HUES6 (cell line): ENCODE results near the gene IFRD2.
"Not testable (repeated sequence)": the region's sequence is repeated elsewhere in the genome, so short reads cannot be mapped to it uniquely, and the experiment has no call there.

ENCODE experiments used
- H3K27ac ChIP-seq: 2 replicates; pipeline ENCODE4 v1.7.0; 2013; ENCODE audit warnings: low read depth, mild to moderate bottlenecking, low read length, inconsistent platforms
- H3K27me3 ChIP-seq: 2 replicates; pipeline ENCODE4 v1.6.1; 2013; ENCODE audit warnings: low read length; ENCODE audit not compliant: control insufficient read depth, insufficient read depth
- H3K36me3 ChIP-seq: 2 replicates; pipeline ENCODE4 v1.6.1; 2013; ENCODE audit warnings: low read length; ENCODE audit not compliant: control insufficient read depth, insufficient read depth
- H3K4me1 ChIP-seq: 2 replicates; pipeline ENCODE4 v1.6.1; 2013; ENCODE audit warnings: low read length; ENCODE audit not compliant: control insufficient read depth, insufficient read depth
- H3K4me3 ChIP-seq: 2 replicates; pipeline ENCODE4 v1.5.1; 2013; ENCODE audit warnings: low read depth, low read length
- H3K9ac ChIP-seq: one replicate; pipeline ENCODE4 v1.6.1; 2013; ENCODE audit warnings: mild to moderate bottlenecking, low read length
- H3K9me3 ChIP-seq: 2 replicates; pipeline ENCODE4 v1.6.1; 2013; ENCODE audit warnings: low read depth, low read length; ENCODE audit not compliant: control insufficient read depth, insufficient read depth

Gene IFRD2

DNA sequence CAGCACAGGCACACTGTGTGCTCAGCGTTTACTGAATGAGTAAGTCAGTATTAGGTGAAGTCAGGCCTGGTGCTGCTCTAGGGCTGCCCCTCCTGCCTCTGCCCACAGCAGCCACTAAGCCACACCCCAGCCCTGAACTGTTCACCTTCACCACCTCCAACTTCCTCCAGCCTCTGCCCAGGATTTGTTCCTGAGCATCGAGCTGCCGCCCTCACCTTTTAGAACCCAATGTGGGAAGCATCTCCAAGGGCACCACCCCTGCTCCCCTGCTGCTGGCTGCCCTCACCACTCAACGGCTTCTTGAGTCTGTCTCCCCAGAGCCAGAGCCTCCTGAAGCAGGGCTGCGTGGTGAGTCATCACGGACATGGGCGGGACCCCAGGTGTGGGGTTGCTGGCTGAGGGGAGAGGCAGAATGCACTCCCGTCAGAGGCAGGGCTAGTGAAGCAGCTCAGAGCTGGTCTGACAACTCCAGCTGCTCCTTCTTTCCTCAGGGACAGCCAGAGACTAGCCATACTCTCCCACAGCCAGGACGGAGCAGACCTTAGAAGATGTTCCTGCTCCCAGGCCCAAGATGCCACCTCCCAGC is 24.5 kb upstream of the IFRD2 start:
- Histone ChIP-seq H3K4me3 (0 out of 2 replicates have a peak overlapping the region, but pooled peaks have one; percentile 9), H3K36me3 (peaks cover 46% of the 10 kb centered on the region), H3K9me3 (no peaks in the 10 kb centered on the region), H3K4me1 (peaks cover 22% of the 10 kb centered on the region), H3K27me3 (no peaks in the 10 kb centered on the region), H3K27ac (no peak overlapping the region), H3K9ac (no peak overlapping the region)

GRCh38 chr3:50314816-50315215 is 22.6 kb upstream of the IFRD2 start:
- Histone ChIP-seq H3K27ac (no peak overlapping the region), H3K4me3 (no peak overlapping the region), H3K9me3 (peaks cover 2% of the 10 kb centered on the region; the same call in 1 of the 2 replicates), H3K4me1 (peaks cover 13% of the 10 kb centered on the region; the same call in 1 of the 2 replicates), H3K9ac (no peak overlapping the region), H3K27me3 (no peaks in the 10 kb centered on the region), H3K36me3 (peaks cover 42% of the 10 kb centered on the region)

- Histone ChIP-seq H3K9ac (no peak overlapping the region), H3K9me3 (peaks cover 7% of the 10 kb centered on the region), H3K4me1 (peaks cover 9% of the 10 kb centered on the region; the same call in 1 of the 2 replicates), H3K27me3 (no peaks in the 10 kb centered on the region), H3K4me3 (no peak overlapping the region), H3K27ac (no peak overlapping the region), H3K36me3 (peaks cover 37% of the 10 kb centered on the region)
Measured at GRCh38 chr3:50314342-50314741, 22.1 kb upstream of the IFRD2 start.

DNA sequence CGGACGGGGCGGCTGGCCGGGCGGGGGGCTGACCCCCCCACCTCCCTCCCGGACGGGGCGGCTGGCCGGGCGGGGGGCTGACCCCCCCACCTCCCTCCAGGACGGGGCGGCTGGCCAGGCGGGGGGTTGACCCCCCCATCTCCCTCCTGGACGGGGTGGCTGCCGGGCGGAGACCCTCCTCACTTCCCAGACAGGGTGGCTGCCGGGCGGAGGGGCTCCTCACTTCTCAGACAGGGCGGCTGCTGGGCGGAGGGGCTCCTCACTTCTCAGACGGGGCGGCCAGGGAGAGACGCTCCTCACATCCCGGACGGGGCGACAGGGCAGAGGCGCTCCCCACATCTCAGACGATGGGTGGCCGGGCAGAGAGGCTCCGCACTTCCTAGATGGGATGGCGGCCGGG is 19.8 kb upstream of the IFRD2 start:
- not testable (repeated sequence) for H3K4me3 ChIP-seq, H3K27me3 ChIP-seq, H3K9ac ChIP-seq, H3K4me1 ChIP-seq, H3K27ac ChIP-seq
- H3K36me3 ChIP-seq: peaks cover 16% of the 10 kb centered on the region
- H3K9me3 ChIP-seq: peaks cover 19% of the 10 kb centered on the region

- H3K4me1 ChIP-seq: peaks cover 21% of the 10 kb centered on the region
Measured at GRCh38 chr3:50304601-50305000, 12.4 kb upstream of the IFRD2 start.

GRCh38 chr3:50303013-50303815 is 11.0 kb upstream of the IFRD2 start, which contains the start of gene HYAL1:
TSS of gene HYAL1 (minus strand) at chr3:50303574. CDS start at chr3:50302956, 618 bp downstream.
- no peaks in the 10 kb centered on the region for H3K36me3 ChIP-seq
- peak within 1 kb of the TSS; percentile 30 for H3K4me3 ChIP-seq
- H3K27me3 ChIP-seq: no peaks in the 10 kb centered on the region
- H3K9me3 ChIP-seq: peaks cover 19% of the 10 kb centered on the region
- peaks cover 26% of the 10 kb centered on the region for H3K4me1 ChIP-seq
- no peak within 1 kb of the TSS for H3K27ac ChIP-seq
- peak within 1 kb of the TSS; percentile 37 for H3K9ac ChIP-seq

More at GRCh38 chr3:50304601-50305000, 12.4 kb upstream of the IFRD2 start:
- Histone ChIP-seq H3K4me3 (no peak overlapping the region), H3K9ac (no peak overlapping the region), H3K9me3 (peaks cover 29% of the 10 kb centered on the region), H3K27ac (no peak overlapping the region), H3K27me3 (no peaks in the 10 kb centered on the region), H3K36me3 (no peaks in the 10 kb centered on the region)

DNA sequence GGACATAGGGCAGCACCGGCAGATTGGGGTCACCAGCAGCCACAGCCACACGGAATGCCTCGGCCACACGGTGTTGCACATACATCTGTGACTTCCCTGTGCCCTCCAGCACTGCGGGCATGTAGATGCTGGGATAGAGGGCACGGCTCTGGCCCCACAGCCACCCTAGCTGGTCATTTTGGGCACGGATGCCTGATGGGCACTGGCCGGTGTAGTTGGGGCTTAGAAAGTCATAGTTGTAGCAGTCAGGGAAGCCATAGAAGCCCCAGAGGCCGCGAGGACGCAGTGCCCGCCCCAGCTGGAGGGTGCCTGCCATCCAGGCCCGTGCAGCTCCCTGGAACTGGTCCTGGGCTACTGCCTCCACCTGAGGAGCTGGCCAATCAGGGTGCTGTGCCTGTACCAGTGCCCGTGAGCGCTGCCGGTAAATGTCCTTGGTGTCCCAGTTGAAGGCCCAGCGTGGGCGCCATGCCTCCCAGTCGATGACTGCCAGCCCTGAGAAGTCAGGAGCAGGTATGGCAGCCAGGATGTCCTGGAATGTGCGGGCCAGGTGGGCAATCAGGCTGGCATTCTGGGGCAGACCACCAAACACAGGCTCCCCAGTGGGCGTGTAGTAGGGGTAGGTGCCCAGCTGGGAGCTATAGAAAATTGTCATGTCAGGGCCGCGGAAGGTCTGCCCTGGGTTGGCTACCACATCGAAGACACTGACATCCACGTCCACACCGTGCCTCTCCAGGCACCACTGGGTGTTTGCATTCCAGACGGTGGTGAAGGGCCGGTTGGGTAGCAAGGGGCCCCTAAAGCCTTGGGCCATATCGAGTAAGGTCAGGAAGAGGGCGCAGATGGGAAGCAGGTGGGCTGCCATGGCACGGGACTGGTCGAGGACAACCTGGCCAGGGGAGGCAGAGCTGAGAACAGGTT is 10.1 kb upstream of the IFRD2 start:
- H3K9me3 ChIP-seq: peaks cover 15% of the 10 kb centered on the region
- H3K4me1 ChIP-seq: peaks cover 28% of the 10 kb centered on the region
- no peak overlapping the region for H3K27ac ChIP-seq
- no peaks in the 10 kb centered on the region for H3K27me3 ChIP-seq
- peak overlapping the region; percentile 2; the same call in 1 of the 2 replicates for H3K4me3 ChIP-seq
- no peak overlapping the region for H3K9ac ChIP-seq
- H3K36me3 ChIP-seq: peaks cover 1% of the 10 kb centered on the region; the same call in 1 of the 2 replicates

DNA sequence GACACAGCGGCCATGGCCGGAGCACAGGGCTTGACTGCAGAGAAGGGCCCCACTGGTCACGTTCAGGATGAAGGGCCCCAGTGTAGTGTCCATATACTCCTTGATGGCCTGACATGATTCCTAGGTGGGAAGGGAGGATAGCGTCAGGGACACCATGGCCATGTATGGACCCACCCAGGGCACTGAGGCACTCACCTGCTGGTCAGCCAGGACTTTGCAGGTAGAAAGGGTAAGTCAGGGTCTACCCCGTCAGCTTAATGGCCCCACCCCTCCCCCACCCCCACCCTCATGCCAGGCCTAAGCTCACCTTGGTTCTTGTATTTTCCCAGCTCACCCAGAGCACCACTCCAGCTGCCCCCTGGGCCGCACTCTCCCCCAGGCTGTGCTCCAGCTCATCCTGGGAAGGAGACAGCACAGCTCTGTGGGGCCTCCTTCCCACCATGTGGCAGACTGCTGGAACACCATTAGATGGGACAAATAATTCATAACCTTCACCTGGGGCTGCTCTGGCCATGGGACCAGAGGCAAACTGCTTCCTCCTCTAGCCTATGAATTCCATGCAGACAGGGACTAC is 8.5 kb upstream of the IFRD2 start:
- Histone ChIP-seq H3K27me3 (no peaks in the 10 kb centered on the region), H3K9ac (no peak overlapping the region), H3K9me3 (peaks cover 2% of the 10 kb centered on the region; the same call in 1 of the 2 replicates)

GRCh38 chr3:50299929-50300680 is 7.9 kb upstream of the IFRD2 start:
- Histone ChIP-seq H3K27me3 (no peaks in the 10 kb centered on the region), H3K36me3 (peaks cover 6% of the 10 kb centered on the region; the same call in 1 of the 2 replicates), H3K9me3 (no peaks in the 10 kb centered on the region), H3K9ac (peak overlapping the region; percentile 65), H3K4me3 (peak overlapping the region; percentile 56), H3K4me1 (peaks cover 28% of the 10 kb centered on the region), H3K27ac (peak overlapping the region; percentile 55; the same call in 1 of the 2 replicates)

More for the DNA sequence above, 8.5 kb upstream of the IFRD2 start:
- peaks cover 28% of the 10 kb centered on the region for H3K4me1 ChIP-seq
- no peak overlapping the region for H3K4me3 ChIP-seq
- H3K27ac ChIP-seq: no peak overlapping the region
- H3K36me3 ChIP-seq: peaks cover 6% of the 10 kb centered on the region; the same call in 1 of the 2 replicates

DNA sequence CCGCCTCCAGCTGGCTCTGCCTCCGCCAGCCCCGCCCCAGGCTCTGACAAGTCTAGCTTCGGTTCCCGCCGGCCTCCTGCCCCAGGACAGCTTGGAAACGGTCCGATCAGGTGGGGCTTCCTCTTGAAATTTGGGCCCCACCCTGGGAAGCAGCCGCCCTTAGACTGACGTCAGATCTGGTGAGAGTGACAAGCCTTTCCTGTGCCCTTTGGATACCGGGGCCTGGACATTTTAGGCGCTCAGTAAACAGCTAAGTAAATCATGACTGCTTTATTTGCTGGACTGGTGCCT is 7.4 kb upstream of the IFRD2 start:
- peaks cover 28% of the 10 kb centered on the region for H3K4me1 ChIP-seq
- H3K27ac ChIP-seq: peak overlapping the region; percentile 55; the same call in 1 of the 2 replicates
- H3K9ac ChIP-seq: peak overlapping the region; percentile 65
- no peaks in the 10 kb centered on the region for H3K27me3 ChIP-seq
- no peaks in the 10 kb centered on the region for H3K9me3 ChIP-seq
- peaks cover 6% of the 10 kb centered on the region; the same call in 1 of the 2 replicates for H3K36me3 ChIP-seq
- peak overlapping the region; percentile 56 for H3K4me3 ChIP-seq
